HG03442 (cell line): ENCODE results near the gene XYLT1.
"Not testable (repeated sequence)": the region's sequence is repeated elsewhere in the genome, so short reads cannot be mapped to it uniquely, and the experiment has no call there.

ENCODE experiments used
- ATAC-seq: cut with Tn5 transposase; IDR thresholded peaks from one replicate; pipeline ENCODE4 v1.9.1; 2021; ENCODE audit warnings: mild to moderate bottlenecking, moderate library complexity; ENCODE audit not compliant: unreplicated experiment

Gene XYLT1

DNA sequence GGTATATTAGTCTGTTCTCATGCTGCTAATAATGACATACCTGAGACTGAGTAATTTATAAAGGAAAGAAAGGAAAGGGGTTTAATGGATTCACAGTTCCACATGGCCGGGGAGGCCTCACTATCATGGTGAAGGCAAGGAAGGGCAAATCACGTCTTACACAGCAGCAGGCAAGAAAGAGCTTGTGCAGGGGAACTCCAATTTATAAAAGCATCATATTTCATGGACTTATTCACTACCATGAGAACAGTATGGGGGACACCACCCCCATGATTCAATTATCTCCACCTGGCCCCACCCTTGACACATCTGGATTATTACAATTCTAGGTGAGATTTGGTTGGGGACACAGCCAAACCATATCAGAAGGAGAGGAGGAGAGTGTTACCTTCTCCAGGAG is 17.7 kb upstream of the XYLT1 start:
- ATAC-seq: no peak

GRCh38 chr16:17483351-17483750 is 12.6 kb upstream of the XYLT1 start:
- ATAC-seq: no peak

GRCh38 chr16:17482341-17482740 is 11.6 kb upstream of the XYLT1 start:
- not testable (repeated sequence) for ATAC-seq

GRCh38 chr16:17481736-17482135 is 11.0 kb upstream of the XYLT1 start:
- ATAC-seq: no peak

- not testable (repeated sequence) for ATAC-seq
Measured at GRCh38 chr16:17477260-17477545, 6.4 kb upstream of the XYLT1 start.

- no peak for ATAC-seq
Measured at GRCh38 chr16:17476414-17477259, 5.9 kb upstream of the XYLT1 start.

- ATAC-seq: no peak
Measured at GRCh38 chr16:17475104-17475503, 4.3 kb upstream of the XYLT1 start.

- ATAC-seq: no peak
Measured at GRCh38 chr16:17474572-17474971, 3.8 kb upstream of the XYLT1 start.

DNA sequence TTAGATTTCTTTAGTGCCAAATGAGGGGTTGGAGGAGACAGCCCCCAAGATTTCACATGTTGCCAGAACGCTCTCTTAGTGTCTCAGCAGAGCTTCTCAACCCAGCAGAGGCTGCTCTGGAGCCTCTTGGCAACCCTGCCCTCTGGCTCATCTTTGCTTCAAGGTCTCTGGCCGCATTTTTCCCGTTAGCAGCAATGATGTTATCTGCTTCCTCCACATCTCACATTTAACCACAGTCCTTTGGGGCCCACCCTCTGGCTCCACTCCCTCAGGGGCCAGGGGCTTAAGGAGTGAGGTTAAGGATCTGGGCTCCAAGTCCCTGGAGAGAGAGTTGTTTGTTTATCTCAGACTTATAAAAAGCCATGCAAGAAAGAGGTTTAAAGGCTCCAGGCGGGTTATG is 3.3 kb upstream of the XYLT1 start:
- ATAC-seq: no peak

DNA sequence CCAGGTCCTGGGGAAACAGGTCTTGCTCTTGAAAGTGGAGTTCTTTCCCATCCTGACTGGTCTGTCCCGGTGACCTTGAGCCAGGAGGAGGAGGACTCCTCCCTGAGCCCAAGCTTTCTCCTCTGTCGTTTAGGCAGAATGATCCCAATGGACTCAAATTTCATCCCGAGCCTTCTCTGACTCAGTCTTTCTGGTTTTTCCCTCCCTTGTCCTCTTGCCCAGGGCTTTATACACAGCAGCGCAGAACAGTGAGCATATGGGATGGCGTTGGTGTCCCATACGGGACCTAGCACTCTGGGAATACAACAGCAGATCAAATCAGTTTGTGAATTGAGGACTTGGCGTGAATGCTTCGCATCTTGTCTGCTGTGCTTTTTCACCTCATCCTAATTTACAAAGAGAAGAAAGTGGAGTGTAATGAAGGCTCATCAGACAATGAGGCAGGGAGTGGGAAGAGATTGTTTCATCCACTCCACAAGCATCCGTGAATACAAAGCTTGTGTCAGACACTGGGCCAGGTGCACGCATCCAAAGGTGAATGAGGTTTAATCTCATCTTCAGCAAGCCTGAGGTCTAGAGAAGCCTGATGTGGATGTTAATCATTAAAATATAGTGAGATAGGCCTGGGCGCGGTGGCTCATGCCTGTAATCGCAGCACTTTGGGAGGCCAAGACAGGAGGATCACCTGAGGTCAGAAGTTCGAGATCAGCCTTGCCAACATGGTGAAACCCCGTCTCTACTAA is 1.1 kb upstream of the XYLT1 start:
- ATAC-seq: no peak

GRCh38 chr16:17470182-17470907 is 415 bp downstream of the XYLT1 start:
- ATAC-seq: no peak

- no peak for ATAC-seq
Measured at GRCh38 chr16:17469741-17470181, 999 bp downstream of the XYLT1 start.

- ATAC-seq: no peak
Measured at GRCh38 chr16:17469011-17469740, 1.6 kb downstream of the XYLT1 start.

DNA sequence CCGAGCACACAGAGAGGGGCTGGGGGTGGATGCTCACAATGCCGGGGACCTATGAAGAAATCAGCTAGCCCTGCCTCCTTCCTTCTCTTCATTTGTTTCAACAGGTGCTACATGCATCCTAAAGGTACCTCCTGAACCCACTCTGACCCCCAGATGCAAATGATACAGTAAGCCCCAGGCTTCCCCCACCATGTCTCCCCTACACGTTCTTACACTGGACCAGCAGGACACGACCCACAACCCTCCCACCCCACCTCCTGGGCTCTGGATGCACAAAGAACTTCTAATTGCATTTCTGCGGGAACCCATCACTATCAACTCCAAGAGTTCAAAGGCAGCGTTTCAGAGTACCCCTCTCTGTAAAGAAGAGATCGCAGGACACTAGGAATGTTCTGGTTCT is 2.1 kb downstream of the XYLT1 start:
- no peak for ATAC-seq

DNA sequence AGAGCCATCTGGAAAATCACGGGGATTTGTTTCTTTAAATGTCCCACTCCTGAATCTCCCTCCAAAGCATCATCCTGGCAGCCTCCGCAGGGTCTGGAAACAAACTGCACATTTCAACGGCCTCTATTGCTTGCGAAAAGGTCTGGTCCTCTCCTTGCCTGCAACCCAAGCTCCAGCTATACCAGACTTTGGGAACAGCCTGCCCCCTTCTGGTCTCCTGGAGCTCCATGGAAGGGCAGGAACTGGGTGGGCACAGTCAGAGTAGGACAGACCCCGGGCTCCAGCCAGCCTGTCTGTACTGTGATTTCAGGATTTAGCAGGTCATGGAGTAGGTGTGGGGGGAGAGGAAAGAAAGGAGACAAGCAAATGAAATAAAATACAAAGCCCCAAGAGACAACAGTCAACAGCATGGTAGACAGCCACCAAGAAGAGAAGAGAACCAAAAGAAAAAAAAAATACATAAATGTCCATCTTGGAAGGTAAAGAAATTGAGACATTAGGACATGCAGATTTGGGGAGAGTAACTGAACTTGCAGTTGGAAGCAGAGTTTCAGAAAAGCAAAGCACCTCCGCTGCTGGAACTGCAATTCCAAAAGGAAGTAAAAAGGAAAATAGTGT is 2.7 kb downstream of the XYLT1 start:
- no peak for ATAC-seq

DNA sequence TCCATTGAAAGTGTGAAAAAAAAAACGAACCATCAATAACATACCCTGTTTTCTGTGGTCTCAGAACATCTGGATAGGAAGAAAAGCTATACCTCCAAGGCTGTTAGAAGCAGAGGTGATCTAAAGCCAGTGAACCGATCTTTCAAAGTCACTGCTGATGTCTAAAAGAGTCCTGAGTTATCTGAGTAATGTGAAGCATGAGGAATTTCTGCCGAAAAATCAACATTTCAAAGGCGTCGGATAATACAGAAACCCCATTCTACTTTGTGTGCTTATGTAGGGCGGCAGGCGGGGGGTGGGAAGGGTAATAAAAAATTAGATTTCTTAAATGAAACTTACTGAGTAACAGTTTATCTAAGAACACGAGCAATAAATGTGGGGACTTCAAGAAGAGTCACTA is 3.9 kb downstream of the XYLT1 start:
- ATAC-seq: no peak

DNA sequence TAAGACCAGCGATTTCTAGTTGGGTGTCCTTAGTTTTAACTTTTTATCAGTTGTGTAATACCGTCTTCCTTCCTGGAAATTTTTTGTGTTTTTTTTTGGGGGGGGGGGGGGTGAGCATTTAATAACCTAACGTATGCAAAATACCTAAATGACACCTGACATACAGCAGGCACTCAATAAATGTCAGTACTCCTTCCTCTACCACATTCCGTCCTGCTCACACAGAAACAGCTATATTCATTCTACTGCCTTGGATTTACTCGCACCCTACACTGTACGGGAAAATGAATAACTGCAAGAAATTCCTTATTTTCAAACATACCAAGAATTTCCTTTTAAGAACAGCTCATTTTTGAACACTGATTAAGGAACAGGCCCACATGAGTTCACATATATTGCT is 5.3 kb downstream of the XYLT1 start:
- no peak for ATAC-seq

DNA sequence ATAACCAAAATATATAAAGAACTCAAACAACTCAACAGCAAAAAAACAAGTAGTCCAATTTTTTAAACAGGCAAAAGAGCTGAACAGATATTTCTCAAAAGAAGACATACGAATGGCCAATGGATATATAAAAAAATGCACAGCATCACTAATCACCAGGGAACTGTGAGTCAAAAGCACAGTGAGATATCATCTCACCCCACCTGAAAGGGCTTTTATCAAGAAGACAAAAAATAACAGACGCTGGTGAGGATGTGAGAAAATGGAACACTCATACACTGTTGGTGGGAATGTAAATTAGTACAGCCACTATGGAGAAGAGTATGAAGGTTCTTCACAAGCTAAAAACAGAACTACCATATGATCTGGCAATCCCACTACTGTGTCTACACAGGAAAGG is 7.4 kb downstream of the XYLT1 start:
- no peak for ATAC-seq

- no peak for ATAC-seq
Measured at GRCh38 chr16:17461951-17462729, 8.6 kb downstream of the XYLT1 start.

DNA sequence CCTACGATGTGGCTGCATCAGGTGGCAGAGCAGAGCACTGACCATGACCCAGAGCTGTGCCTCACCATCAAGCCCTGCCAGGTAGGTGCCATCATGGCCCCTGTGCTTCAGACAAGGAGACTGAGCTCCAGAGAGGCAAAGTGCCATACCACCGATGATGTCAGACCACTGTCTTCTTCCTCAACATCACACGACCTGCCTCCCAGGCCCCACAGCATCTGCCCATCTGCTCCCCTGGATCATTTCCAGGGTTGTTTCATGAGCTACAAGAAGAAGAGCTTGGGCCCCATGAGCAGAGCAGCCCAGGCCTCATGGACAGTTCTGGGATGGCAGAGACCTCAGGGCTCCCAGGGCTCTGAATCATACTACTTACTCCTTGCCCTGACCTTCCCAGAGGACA is 9.9 kb downstream of the XYLT1 start:
- no peak for ATAC-seq
